Measurements from ENCODE around the gene DACT1.

GRCh38 chr14:58659846-58660245, 22.1 kb downstream of the DACT1 start:
- TF ChIP-seq CTCF (IDR thresholded peaks at IDR 0.05) = no peak
- TF ChIP-seq EP300 (IDR thresholded peaks at IDR 0.05) = no peak
